Measurements from ENCODE around the gene ARHGEF39. TPM values are rescaled to one million over a fixed set of nuclear protein-coding genes. Genes with fewer than 3 reads are reported as not detected.

ARHGEF39 gene
- total RNA-seq, 4 donors from 2014 or later: 0.27 to 0.45 (median 0.42) TPM; not detected in 1

- H3K4me3 ChIP-seq (replicated peaks in 1 of 3): peak within 1 kb of the TSS in 2 of 3 donors; percentile 78 to 92
- peaks cover 0 to 5% of the 10 kb centered on the region in 2 donors for H3K36me3 ChIP-seq
- H3K4me1 ChIP-seq: peaks cover 5 to 6% of the 10 kb centered on the region in 2 donors
- H3K9me3 ChIP-seq: no peaks in the 10 kb centered on the region
- H3K27me3 ChIP-seq: no peaks in the 10 kb centered on the region
- intact Hi-C loops (cut with DNase I): no loop called here
- TF ChIP-seq CTCF (IDR thresholded peaks at IDR 0.05) (no peak), POLR2A (IDR thresholded peaks at IDR 0.05) (no peak)
- peak within 1 kb of the TSS; percentile 85 to 94 (median 87) for H3K27ac ChIP-seq
- WGBS, 2 donors: 39 to 42% methylated on average over 19 to 41 of the region's 61 CpGs
- peak; percentile 28 for DNase-seq
Measured at GRCh38 chr9:35689542-35690293, 24.7 kb upstream of the ARHGEF39 start, which contains the start of gene TPM2. TSS of gene TPM2 (minus strand) at chr9:35689925. CDS start at chr9:35689817, 108 bp downstream.

- Histone ChIP-seq H3K27me3 (no peaks in the 10 kb centered on the region), H3K36me3 (peaks cover 0 to 6% of the 10 kb centered on the region in 2 donors), H3K4me1 (peaks cover 5 to 6% of the 10 kb centered on the region in 2 donors), H3K9me3 (no peaks in the 10 kb centered on the region), H3K27ac (peak overlapping the region in 2 of 3 donors; percentile 19 to 32), H3K4me3 (replicated peaks in 1 of 3) (peak overlapping the region in 1 of 3 donors; percentile 78)
- 82 to 83% methylated on average over 12 of the region's 12 CpGs for WGBS, 2 donors
- intact Hi-C loops (cut with DNase I): no loop called here
- TF ChIP-seq CTCF (IDR thresholded peaks at IDR 0.05): no peak
- TF ChIP-seq POLR2A (IDR thresholded peaks at IDR 0.05): no peak
- no peak for DNase-seq
Measured at GRCh38 chr9:35688558-35689541, 23.9 kb upstream of the ARHGEF39 start.

GRCh38 chr9:35687972-35688557, 23.1 kb upstream of the ARHGEF39 start:
- intact Hi-C loops (cut with DNase I): no loop called here
- WGBS, 2 donors: 83 to 86% methylated on average over 2 of the region's 2 CpGs

GRCh38 chr9:35687306-35687705, 22.3 kb upstream of the ARHGEF39 start:
- Histone ChIP-seq H3K36me3 (peaks cover 0 to 6% of the 10 kb centered on the region in 2 donors), H3K9me3 (no peaks in the 10 kb centered on the region), H3K27ac (no peak overlapping the region), H3K4me1 (peaks cover 5 to 6% of the 10 kb centered on the region in 2 donors), H3K4me3 (replicated peaks in 1 of 3) (no peak overlapping the region), H3K27me3 (no peaks in the 10 kb centered on the region)
- WGBS, 2 donors: 91 to 93% methylated on average over 2 of the region's 2 CpGs
- TF ChIP-seq CTCF (IDR thresholded peaks at IDR 0.05): no peak
- TF ChIP-seq POLR2A (IDR thresholded peaks at IDR 0.05): no peak
- no peak for DNase-seq
- intact Hi-C loops (cut with DNase I): no loop called here

More at GRCh38 chr9:35687972-35688557, 23.1 kb upstream of the ARHGEF39 start:
- Histone ChIP-seq H3K27me3 (no peaks in the 10 kb centered on the region), H3K27ac (no peak overlapping the region), H3K4me1 (peaks cover 5 to 6% of the 10 kb centered on the region in 2 donors), H3K36me3 (peaks cover 0 to 6% of the 10 kb centered on the region in 2 donors), H3K9me3 (no peaks in the 10 kb centered on the region), H3K4me3 (replicated peaks in 1 of 3) (no peak overlapping the region)
- TF ChIP-seq POLR2A (IDR thresholded peaks at IDR 0.05) (no peak), CTCF (IDR thresholded peaks at IDR 0.05) (no peak)
- DNase-seq: no peak

All from thyroid gland (tissue), 4 donors.